Colonic mucosa (tissue), 4 donors: ENCODE measurements around the gene SHISA6. TPM values are rescaled to one million over a fixed set of nuclear protein-coding genes. Genes with fewer than 3 reads are reported as not detected.

Experiments
- DNase-seq: peaks from one replicate; pipeline ENCODE4 v3.0.0-alpha.2; 2020
- H3K27ac ChIP-seq: fragments of 200-600 bp; one replicate; pipeline ENCODE4 v1.8.0; 2021
- H3K27me3 ChIP-seq: fragments of 200-600 bp; one replicate; pipeline ENCODE4 v1.8.0; 2021
- H3K36me3 ChIP-seq: fragments of 200-600 bp; one replicate; pipeline ENCODE4 v1.8.0; 2021
- H3K4me1 ChIP-seq: fragments of 200-600 bp; one replicate; pipeline ENCODE4 v1.8.0; 2021; ENCODE audit warnings: mild to moderate bottlenecking
- H3K4me3 ChIP-seq: fragments of 200-600 bp; one replicate; pipeline ENCODE4 v1.8.0; 2021
- H3K9ac ChIP-seq, 2 donors: one replicate each; pipeline ENCODE4 v1.7.0; 2013; ENCODE audit warnings: control low read depth in 2 of 2, low read depth in 2 of 2, low read length in 2 of 2
- H3K9me3 ChIP-seq: fragments of 200-600 bp; one replicate; pipeline ENCODE4 v1.8.0; 2021
- CTCF ChIP-seq: fragments of 200-600 bp; IDR thresholded peaks from one replicate; pipeline ENCODE4 v1.8.0; 2022; ENCODE audit warnings: antibody characterized with exemption, mild to moderate bottlenecking
- intact Hi-C: fragments of 100-400 bp; cut with DNase I; formaldehyde crosslinking; loops from one replicate; pipeline ENCODE4 v1.14.1; 2022
- total RNA-seq, 2 donors: library from RNA; stranded (reverse); fragmentation: NEBNext Ultra II Directional in 1 of 2; extraction: Animal tissue kit (Norgen Biotek cat#: 25700) in 1 of 2; gene quantifications; one replicate each; pipeline ENCODE4 v1.2.1, GENCODE V29; 2021
- donor health status: healthy.
- donor health status: DM: no; HTN: no; CAD: no.
- donor health status: DM: no; HTN: no; CAD: no.

Gene SHISA6
- total RNA-seq, 2 donors from 2014 or later: 0.45 to 0.59 TPM

- Histone ChIP-seq H3K9me3 (no peaks in the 10 kb centered on the region), H3K36me3 (no peaks in the 10 kb centered on the region), H3K27me3 (no peaks in the 10 kb centered on the region), H3K9ac (no peak overlapping the region), H3K27ac (no peak overlapping the region), H3K4me3 (no peak overlapping the region), H3K4me1 (no peaks in the 10 kb centered on the region)
- intact Hi-C loops: no loop called here
- TF ChIP-seq CTCF: no peak
- DNase-seq: no peak
These were observed 245.9 kb downstream of the SHISA6 start for GRCh38 chr17:11486868-11487310.

GRCh38 chr17:11487469-11487868 lies 246.5 kb downstream of the SHISA6 start:
- H3K36me3 ChIP-seq: no peaks in the 10 kb centered on the region
- no peaks in the 10 kb centered on the region for H3K9me3 ChIP-seq
- no peak overlapping the region for H3K9ac ChIP-seq
- no peak overlapping the region for H3K4me3 ChIP-seq
- no peaks in the 10 kb centered on the region for H3K4me1 ChIP-seq
- H3K27me3 ChIP-seq: no peaks in the 10 kb centered on the region
- no peak for TF ChIP-seq CTCF
- intact Hi-C loops: no loop called here
- H3K27ac ChIP-seq: no peak overlapping the region
- no peak for DNase-seq

- intact Hi-C loops: no loop called here
- TF ChIP-seq CTCF: no peak
- Histone ChIP-seq H3K9me3 (no peaks in the 10 kb centered on the region), H3K27ac (no peak overlapping the region), H3K4me3 (no peak overlapping the region), H3K36me3 (no peaks in the 10 kb centered on the region), H3K4me1 (no peaks in the 10 kb centered on the region), H3K9ac (no peak overlapping the region), H3K27me3 (no peaks in the 10 kb centered on the region)
- DNase-seq: no peak
These were observed 247.4 kb downstream of the SHISA6 start for GRCh38 chr17:11488407-11488806.

GRCh38 chr17:11490171-11490755 lies 249.2 kb downstream of the SHISA6 start:
- intact Hi-C loops: no loop called here

GRCh38 chr17:11492511-11492910 lies 251.5 kb downstream of the SHISA6 start:
- Histone ChIP-seq H3K36me3 (no peaks in the 10 kb centered on the region), H3K9me3 (no peaks in the 10 kb centered on the region), H3K9ac (no peak overlapping the region), H3K4me1 (no peaks in the 10 kb centered on the region), H3K27me3 (no peaks in the 10 kb centered on the region), H3K4me3 (no peak overlapping the region), H3K27ac (no peak overlapping the region)
- no peak for TF ChIP-seq CTCF
- DNase-seq: no peak
- intact Hi-C loops: no loop called here

More at GRCh38 chr17:11490171-11490755, 249.2 kb downstream of the SHISA6 start:
- no peaks in the 10 kb centered on the region for H3K36me3 ChIP-seq
- H3K27me3 ChIP-seq: no peaks in the 10 kb centered on the region
- no peaks in the 10 kb centered on the region for H3K9me3 ChIP-seq
- no peak for DNase-seq
- no peaks in the 10 kb centered on the region for H3K4me1 ChIP-seq
- no peak overlapping the region for H3K9ac ChIP-seq
- no peak overlapping the region for H3K4me3 ChIP-seq
- TF ChIP-seq CTCF: no peak
- H3K27ac ChIP-seq: no peak overlapping the region
